H54 (cell line): ENCODE results near the gene FAM184B.
"Not testable (repeated sequence)": the region's sequence is repeated elsewhere in the genome, so short reads cannot be mapped to it uniquely, and the experiment has no call there.

Experiments
- DNase-seq: peaks from one replicate; pipeline ENCODE4 v3.0.0; 2011; ENCODE audit warnings: low spot score, mixed read lengths; ENCODE audit not compliant: insufficient read length
- FAIRE-seq: peaks from 3 replicates; lab custom pipeline; 2011; peaks lifted over from hg19 to GRCh38; lab: Jason Lieb, UNC
- POLR2A ChIP-seq: IDR thresholded peaks from 2 replicates; pipeline ENCODE4 v1.6.1; 2011; ENCODE audit warnings: low read depth, mild to moderate bottlenecking, low read length

FAM184B gene

DNA sequence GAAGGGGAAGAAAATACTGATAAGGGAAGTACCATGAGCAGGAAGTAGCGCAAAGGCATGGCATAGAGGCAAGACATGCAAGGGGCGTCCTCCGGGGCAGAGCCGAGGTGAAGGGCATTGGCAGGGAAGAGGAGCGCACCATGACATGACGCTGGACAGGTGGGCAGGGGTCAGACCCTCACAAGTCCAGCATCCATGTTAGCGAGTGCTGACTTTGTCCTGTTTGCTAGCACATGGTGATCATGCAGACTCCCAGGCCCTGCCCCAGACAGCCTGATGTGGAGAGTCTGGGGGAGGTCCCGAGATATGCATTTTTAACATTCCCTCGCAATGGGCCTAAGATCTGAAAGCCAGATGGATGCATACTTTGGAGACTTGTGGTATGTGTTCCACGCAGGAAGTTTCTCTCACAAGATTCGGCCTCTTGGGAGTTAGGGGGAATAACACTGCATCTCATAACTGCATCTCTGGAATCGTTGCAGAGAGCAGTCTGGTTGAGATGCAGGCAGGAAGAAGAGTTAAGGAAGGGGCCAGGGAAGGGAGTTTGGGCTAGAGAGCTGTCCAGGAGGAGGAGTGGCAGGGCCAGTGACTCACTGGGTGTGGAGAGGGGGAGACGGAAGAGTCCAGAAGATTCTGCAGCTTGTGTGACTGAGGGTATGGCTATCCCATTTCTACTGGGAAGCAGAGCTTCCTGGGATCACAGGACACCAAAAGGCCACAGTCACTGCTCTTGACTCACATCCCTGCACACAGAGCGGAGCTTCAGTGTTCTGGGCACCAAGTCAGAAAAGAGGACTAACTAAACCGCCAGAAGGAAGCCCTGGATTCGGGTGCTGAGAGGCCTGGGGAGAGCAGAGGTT, 59.7 kb downstream of the FAM184B start:
- DNase-seq (no peak), FAIRE-seq (no peak)
- TF ChIP-seq POLR2A = no peak

DNA sequence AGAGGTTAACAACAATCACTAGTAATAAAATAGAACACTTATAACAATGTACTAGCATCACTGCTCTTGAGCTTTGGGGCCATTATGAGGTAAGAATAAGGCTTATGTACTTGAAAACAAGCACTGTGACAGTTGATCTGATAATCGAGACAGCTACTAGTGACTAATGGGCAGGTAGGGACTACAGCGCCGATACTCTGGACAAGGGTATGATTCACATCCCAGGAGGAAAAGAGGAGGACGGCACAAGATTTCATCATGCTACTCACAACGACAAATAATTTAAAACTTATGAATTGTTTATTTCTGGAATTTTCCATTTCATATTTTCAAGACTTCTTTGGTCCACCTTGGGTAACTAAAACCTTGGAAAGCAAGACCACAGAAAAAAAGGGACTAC, 62.3 kb downstream of the FAM184B start:
- no peak for DNase-seq
- FAIRE-seq = no peak
- TF ChIP-seq POLR2A = no peak

DNA sequence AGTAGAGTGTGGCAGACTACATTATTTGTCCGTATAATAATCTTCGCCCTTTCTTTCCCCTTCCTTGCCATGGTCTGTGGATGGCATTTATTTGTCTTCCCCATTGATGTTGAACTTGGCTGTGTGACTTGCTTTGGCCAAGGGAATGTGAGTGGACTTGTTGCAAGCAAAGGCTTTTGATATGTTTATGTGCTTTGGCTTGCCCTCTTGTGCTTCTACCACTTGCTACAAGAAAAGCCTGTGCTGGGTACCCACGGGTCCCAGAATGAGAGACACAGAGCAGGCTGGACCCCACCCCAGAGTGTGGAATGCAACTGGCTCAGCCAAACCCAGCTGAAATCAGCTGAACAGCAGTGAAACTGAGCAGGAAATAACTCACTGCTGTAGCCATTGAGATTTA, 63.0 kb downstream of the FAM184B start:
- TF ChIP-seq POLR2A = no peak
- FAIRE-seq = no peak
- no peak for DNase-seq

GRCh38 chr4:17717301-17717700, 64.1 kb downstream of the FAM184B start:
- TF ChIP-seq POLR2A = no peak
- FAIRE-seq (no peak), DNase-seq (no peak)

DNA sequence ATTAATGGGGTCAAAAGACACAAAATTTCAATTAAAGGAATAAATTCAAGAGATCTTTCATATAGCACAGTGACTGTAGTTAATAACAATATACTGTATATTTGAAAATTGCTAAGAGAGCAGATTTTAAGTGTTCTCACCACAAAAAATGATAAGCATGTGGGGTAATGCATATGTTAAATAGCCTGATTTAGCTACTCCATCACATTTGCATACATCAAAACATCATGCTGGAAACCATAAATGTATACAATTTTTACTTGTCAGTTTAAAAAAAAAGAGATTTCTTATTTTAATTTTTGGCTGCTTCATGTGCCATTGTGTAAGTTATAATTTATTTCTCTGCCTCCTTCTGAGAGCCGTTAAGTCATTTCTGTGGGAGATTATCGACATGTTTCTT, 65.9 kb downstream of the FAM184B start:
- no peak for TF ChIP-seq POLR2A
- FAIRE-seq (no peak), DNase-seq (no peak)

DNA sequence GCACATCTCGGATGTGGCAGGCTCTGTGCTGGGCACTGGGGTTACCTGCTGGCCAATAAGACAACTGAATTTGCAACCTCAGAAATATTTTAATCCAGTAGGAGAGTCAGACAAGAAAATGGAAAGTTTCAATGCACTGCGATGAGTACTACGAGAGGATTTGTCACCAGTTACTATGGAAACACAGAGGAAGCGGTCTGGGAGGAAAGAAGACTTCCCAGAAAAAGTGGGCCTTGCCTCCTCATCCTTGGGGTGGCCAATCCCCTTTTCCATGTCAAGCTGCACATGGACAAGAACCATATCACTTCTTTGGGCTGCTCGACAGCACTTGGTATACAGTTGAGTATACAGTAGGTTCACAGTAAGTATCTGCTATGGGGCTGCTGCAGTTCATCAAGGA, 67.6 kb downstream of the FAM184B start:
- DNase-seq (no peak), FAIRE-seq (no peak)
- TF ChIP-seq POLR2A = no peak

GRCh38 chr4:17712166-17712565, 69.3 kb downstream of the FAM184B start:
- DNase-seq (no peak), FAIRE-seq (no peak)
- TF ChIP-seq POLR2A = no peak

GRCh38 chr4:17711206-17711605, 70.2 kb downstream of the FAM184B start:
- not testable (repeated sequence) for DNase-seq, FAIRE-seq

GRCh38 chr4:17709763-17710068, 71.7 kb downstream of the FAM184B start:
- DNase-seq = no peak
- FAIRE-seq = no peak
- no peak for TF ChIP-seq POLR2A

GRCh38 chr4:17708992-17709762, 72.2 kb downstream of the FAM184B start:
- no peak for DNase-seq
- TF ChIP-seq POLR2A = no peak
- FAIRE-seq = no peak

DNA sequence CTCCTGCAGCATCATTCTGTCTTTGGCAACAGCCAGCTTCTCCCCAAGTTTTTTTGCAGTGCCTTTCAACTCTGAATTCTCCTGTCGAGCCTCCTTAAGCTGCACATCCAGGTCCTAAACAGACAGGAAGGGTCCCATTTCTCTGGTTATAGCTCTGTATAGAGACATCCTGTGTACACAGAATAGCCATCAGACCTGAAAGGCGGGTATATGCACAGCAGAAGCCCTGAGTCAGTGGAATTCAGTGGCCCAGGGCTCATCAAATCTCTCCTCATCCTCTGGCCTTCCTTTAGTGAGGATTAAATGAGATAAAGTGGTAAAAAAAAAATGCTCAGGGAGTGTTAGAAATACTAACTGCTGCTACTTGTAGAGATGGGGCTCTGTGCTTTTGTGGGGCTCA, 73.8 kb downstream of the FAM184B start:
- no peak for DNase-seq
- FAIRE-seq = no peak
- no peak for TF ChIP-seq POLR2A

DNA sequence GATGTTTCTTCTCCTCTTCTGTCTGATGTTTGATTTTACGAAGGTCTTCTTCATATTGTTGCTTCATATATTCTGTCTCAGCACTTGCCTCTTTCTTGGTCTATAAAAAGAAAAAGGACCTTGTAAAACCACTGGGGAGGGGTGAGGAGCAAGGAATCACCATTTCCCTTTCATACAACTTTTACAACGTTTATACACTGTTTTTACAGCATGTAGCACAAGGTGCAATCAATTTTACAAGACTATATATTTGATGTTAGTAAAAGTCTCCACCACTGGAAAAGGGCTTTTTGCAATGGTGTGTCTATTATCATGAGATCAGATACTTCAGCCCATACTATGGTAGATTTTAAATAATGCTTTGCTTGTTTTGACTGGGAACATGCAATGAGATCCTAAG, 76.3 kb downstream of the FAM184B start:
- no peak for FAIRE-seq

GRCh38 chr4:17704020-17704650, 77.3 kb downstream of the FAM184B start:
- DNase-seq (no peak), FAIRE-seq (no peak)
- TF ChIP-seq POLR2A = no peak

More for the DNA sequence above, 76.3 kb downstream of the FAM184B start:
- no peak for DNase-seq
- TF ChIP-seq POLR2A = no peak

- DNase-seq (no peak), FAIRE-seq (no peak)
- TF ChIP-seq POLR2A = no peak
Observed at GRCh38 chr4:17702641-17703040, 78.8 kb downstream of the FAM184B start.
